Psoas muscle (tissue), 8 donors: ENCODE results near the gene DIP2C. TPM values are rescaled to one million over a fixed set of nuclear protein-coding genes. Genes with fewer than 3 reads are reported as not detected.

Experiments used
- ATAC-seq, 4 donors: fragments of 200-7000 bp; cut with Tn5 transposase; one replicate each; pipeline ENCODE4 v1.9.1; 2020; ENCODE audit warnings: moderate library complexity in 3 of 4, mild to moderate bottlenecking in 2 of 4
- DNase-seq, 2 donors: peaks; one replicate each; pipeline ENCODE4 v3.0.0-alpha.2; 2020
- H3K27ac ChIP-seq: fragments of 200-600 bp; one replicate; pipeline ENCODE4 v1.8.0; 2022
- H3K27me3 ChIP-seq, 3 donors: fragments of 200-600 bp in 1 of 3; one replicate each; pipeline versions ENCODE4 v1.6.1 to v1.8.0; 2013 to 2022; ENCODE audit warnings: low read length in 2 of 3, mild to moderate bottlenecking in 2 of 3, moderate library complexity in 1 of 3; ENCODE audit not compliant: insufficient read depth in 3 of 3
- H3K36me3 ChIP-seq, 2 donors: fragments of 200-600 bp in 1 of 2; one replicate each; pipeline versions ENCODE4 v1.6.1 to v1.8.0; 2013 to 2022; ENCODE audit warnings: low read depth in 1 of 2, mild to moderate bottlenecking in 1 of 2, moderate library complexity in 1 of 2; ENCODE audit not compliant: insufficient read depth in 1 of 2
- H3K4me1 ChIP-seq: fragments of 200-600 bp; one replicate; pipeline ENCODE4 v1.8.0; 2022
- H3K4me3 ChIP-seq: fragments of 200-600 bp; one replicate; pipeline ENCODE4 v1.8.0; 2022; ENCODE audit warnings: mild to moderate bottlenecking
- H3K9me3 ChIP-seq: fragments of 200-600 bp; one replicate; pipeline ENCODE4 v1.8.0; 2022
- WGBS, 3 donors: extraction: QIAGEN DNeasy Blood & Tissue Kit; methylation state at CpG; one replicate each; pipeline versions ENCODE4 v1.1.6 to v1.1.7; 2013; 5-methylcytosine and 5-hydroxymethylcytosine counted together
- intact Hi-C, 2 donors: fragments of 100-400 bp; cut with DNase I; formaldehyde crosslinking; loops; one replicate each; pipeline versions ENCODE4 v1.11.0 to v1.14.2; 2022
- long read RNA-seq, 2 donors: library from polyadenylated mRNA; unstranded; transcript quantifications; one replicate each; pipeline ENCODE4 v2.0.0, GENCODE V29; 2021
- polyA plus RNA-seq, 3 donors: library from polyadenylated mRNA; stranded (reverse); fragments of 200-250 nt; gene quantifications; one replicate each; pipeline ENCODE4 v1.2.3, GENCODE V29; 2013
- total RNA-seq, 4 donors: library from RNA; stranded (reverse); fragmentation: NEBNext Ultra II Directional in 2 of 4; extraction: Animal tissue kit (Norgen Biotek cat#: 25700) in 2 of 4; gene quantifications; one replicate each; pipeline versions ENCODE4 v1.2.1 to v1.2.4, GENCODE V29; 2021 to 2023
- TF ChIP-seq, protein P1 (sequence below): fragments of 200-600 bp; IDR thresholded peaks from one replicate; pipeline ENCODE4 v1.8.0; 2022; ENCODE audit warnings: antibody characterized with exemption
- donor health status: healthy with polysubstance abuse.
- donor health status: DM: no; HTN: no; CAD: no; lungs with moderate emphysema.
- donor health status: Bipolar disorder and iron deficiency.
- donor health status: healthy.
- donor health status: DM: yes; HTN: yes; CAD: no.
- donor health status: DM: no; HTN: no; CAD: no.
- donor health status: DM: no; HTN: no; CAD: no.
- donor health status: DM: yes; HTN: yes; CAD: no.

The DIP2C gene, protein sequence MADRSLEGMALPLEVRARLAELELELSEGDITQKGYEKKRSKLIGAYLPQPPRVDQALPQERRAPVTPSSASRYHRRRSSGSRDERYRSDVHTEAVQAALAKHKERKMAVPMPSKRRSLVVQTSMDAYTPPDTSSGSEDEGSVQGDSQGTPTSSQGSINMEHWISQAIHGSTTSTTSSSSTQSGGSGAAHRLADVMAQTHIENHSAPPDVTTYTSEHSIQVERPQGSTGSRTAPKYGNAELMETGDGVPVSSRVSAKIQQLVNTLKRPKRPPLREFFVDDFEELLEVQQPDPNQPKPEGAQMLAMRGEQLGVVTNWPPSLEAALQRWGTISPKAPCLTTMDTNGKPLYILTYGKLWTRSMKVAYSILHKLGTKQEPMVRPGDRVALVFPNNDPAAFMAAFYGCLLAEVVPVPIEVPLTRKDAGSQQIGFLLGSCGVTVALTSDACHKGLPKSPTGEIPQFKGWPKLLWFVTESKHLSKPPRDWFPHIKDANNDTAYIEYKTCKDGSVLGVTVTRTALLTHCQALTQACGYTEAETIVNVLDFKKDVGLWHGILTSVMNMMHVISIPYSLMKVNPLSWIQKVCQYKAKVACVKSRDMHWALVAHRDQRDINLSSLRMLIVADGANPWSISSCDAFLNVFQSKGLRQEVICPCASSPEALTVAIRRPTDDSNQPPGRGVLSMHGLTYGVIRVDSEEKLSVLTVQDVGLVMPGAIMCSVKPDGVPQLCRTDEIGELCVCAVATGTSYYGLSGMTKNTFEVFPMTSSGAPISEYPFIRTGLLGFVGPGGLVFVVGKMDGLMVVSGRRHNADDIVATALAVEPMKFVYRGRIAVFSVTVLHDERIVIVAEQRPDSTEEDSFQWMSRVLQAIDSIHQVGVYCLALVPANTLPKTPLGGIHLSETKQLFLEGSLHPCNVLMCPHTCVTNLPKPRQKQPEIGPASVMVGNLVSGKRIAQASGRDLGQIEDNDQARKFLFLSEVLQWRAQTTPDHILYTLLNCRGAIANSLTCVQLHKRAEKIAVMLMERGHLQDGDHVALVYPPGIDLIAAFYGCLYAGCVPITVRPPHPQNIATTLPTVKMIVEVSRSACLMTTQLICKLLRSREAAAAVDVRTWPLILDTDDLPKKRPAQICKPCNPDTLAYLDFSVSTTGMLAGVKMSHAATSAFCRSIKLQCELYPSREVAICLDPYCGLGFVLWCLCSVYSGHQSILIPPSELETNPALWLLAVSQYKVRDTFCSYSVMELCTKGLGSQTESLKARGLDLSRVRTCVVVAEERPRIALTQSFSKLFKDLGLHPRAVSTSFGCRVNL (N-terminal part only)
- 10 to 100 TPM; 25.0 to 32.0 (median 30.4) TPM for total RNA-seq
- 10 to 100 TPM in 2 of 3 donors, 1 to 10 TPM in 1; 7.7 to 17.1 (median 10.3) TPM for polyA plus RNA-seq
- long read RNA-seq, donor 1, partial matches to known transcripts: 7 of 8 reads
- long read RNA-seq, donor 1, other reads (novel, unspliced or antisense): 1 of 8 reads
- long read RNA-seq, donor 2, partial matches to known transcripts: 24 of 31 reads
- long read RNA-seq, donor 2, other reads (novel, unspliced or antisense): 7 of 31 reads

DNA sequence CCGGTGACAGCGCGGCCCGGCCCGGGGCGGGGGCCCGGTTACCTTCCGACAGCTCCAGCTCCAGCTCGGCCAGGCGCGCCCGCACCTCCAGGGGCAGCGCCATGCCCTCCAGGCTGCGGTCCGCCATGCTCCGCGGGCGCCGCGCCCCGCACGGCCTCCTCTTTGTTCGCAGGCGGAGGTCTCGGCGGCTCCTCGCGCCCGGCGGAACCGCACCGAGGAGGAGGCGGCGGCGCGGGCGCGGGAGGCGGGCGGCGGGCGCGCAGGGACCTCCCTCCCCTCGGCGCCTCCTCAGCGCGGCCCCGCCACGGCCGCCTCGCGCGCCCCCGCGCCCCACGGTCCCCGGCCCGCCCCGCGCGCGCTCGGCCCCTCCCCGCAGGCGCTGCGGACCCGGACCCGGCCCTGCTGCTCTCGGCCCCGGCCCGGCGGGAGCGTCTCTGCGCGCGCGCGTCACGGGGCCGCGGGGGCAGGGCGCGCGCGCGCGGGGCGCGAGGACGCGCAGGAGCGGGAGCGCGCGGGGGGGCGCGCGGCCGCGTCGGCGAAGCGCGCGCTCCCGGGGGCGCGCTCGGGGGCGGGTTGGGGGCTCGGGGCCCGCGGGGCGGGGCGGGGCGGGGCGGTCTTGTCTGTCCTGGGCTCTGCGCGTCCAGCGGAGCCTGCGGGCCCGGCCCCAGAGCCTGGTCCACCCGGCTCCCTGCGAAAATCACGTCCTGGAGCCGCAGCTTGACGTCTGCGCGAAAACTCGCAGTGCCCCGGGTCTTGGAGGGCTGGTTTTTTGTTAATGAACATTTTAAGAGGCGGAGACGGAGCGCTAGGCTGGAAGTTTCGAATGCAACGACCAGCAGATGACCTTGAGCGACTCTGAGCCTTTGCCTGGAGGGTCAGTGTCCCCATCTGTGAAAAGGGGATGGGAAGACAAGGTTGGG, at the start of gene DIP2C:
Gene DIP2C, minus strand, starts transcription at position 217 of the 920 bp plus-strand sequence. Its CDS starts 90 bp downstream, at position 127.
- ATAC-seq: peak; percentile 72 to 81 (median 79)
- peak within 1 kb of the TSS; percentile 84 for H3K27ac ChIP-seq
- no peaks in the 10 kb centered on the region for H3K36me3 ChIP-seq
- peaks cover 6% of the 10 kb centered on the region for H3K4me1 ChIP-seq
- intact Hi-C loops: loop anchor here (5.0 to 10.0 kb wide), 2 partner anchors 98 to 265 kb away; no protein-coding TSS in a partner anchor
- H3K9me3 ChIP-seq: no peaks in the 10 kb centered on the region
- no peaks in the 10 kb centered on the region for H3K27me3 ChIP-seq
- 1 to 5% (median 2%) methylated on average over 15 to 115 of the region's 137 CpGs for WGBS, 3 donors
- TF ChIP-seq, protein P1, sequence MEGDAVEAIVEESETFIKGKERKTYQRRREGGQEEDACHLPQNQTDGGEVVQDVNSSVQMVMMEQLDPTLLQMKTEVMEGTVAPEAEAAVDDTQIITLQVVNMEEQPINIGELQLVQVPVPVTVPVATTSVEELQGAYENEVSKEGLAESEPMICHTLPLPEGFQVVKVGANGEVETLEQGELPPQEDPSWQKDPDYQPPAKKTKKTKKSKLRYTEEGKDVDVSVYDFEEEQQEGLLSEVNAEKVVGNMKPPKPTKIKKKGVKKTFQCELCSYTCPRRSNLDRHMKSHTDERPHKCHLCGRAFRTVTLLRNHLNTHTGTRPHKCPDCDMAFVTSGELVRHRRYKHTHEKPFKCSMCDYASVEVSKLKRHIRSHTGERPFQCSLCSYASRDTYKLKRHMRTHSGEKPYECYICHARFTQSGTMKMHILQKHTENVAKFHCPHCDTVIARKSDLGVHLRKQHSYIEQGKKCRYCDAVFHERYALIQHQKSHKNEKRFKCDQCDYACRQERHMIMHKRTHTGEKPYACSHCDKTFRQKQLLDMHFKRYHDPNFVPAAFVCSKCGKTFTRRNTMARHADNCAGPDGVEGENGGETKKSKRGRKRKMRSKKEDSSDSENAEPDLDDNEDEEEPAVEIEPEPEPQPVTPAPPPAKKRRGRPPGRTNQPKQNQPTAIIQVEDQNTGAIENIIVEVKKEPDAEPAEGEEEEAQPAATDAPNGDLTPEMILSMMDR: no peak
- peak within 1 kb of the TSS; percentile 90 for H3K4me3 ChIP-seq
- DNase-seq: peak; percentile 84 to 88

DNA sequence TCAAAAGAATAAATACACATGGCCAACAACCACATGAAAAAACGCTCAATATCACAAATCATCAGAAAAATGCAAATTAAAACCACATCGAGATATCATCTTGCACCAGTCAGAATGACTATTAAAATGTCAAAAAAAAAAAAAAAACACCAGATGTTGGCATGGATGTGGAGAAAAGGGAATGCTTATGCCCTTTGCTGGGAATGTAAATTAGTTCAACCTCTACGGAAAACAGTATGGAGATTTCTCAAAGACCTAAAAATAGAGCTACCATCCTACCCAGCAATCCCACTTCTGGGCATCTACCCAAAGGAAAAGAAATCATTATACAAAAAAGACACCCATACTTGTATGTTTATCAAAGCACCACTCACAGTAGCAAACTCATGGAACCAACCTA, 45.0 kb upstream of the DIP2C start:
- no peak overlapping the region for H3K4me3 ChIP-seq
- WGBS, 3 donors: 52 to 59% (median 52%) methylated on average over 3 of the region's 3 CpGs
- H3K4me1 ChIP-seq: no peaks in the 10 kb centered on the region

DNA sequence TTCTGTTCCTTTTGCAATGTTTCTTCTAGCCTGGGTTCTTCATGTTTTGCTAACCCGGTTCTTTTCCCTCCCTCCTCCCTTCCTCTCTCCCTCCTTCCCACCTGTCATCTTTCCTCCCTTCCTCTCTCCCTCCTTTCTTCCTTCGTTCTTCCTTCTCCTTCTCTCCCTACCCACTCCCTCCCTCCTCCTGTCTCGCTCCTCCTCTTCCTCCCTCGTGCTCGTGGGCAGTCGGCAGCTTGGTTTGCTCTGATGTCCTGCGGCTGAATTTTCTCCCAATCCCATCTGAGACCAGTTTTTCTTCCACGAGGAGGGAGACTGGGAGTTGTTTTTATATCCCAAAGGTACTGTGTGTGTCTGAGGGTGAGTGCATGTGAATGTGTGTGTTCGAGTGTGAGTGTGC, 43.6 kb upstream of the DIP2C start:
- TF ChIP-seq, protein P1: no peak
- ATAC-seq: no peak
- no peak for DNase-seq
- no peak overlapping the region for H3K4me3 ChIP-seq
- 63 to 68% (median 67%) methylated on average over 9 of the region's 9 CpGs for WGBS, 3 donors
- intact Hi-C loops: no loop called here
- no peak overlapping the region for H3K27ac ChIP-seq
- no peaks in the 10 kb centered on the region for H3K9me3 ChIP-seq
- H3K4me1 ChIP-seq: no peaks in the 10 kb centered on the region
- H3K36me3 ChIP-seq: no peaks in the 10 kb centered on the region
- H3K27me3 ChIP-seq: peaks cover 0 to 3% (median 0%) of the 10 kb centered on the region in 3 donors

More for the DNA sequence above, 45.0 kb upstream of the DIP2C start:
- ATAC-seq: no peak
- TF ChIP-seq, protein P1: no peak
- no peak for DNase-seq
- intact Hi-C loops: no loop called here
- no peaks in the 10 kb centered on the region for H3K9me3 ChIP-seq
- no peaks in the 10 kb centered on the region for H3K36me3 ChIP-seq
- H3K27me3 ChIP-seq: peaks cover 0 to 3% (median 0%) of the 10 kb centered on the region in 3 donors
- H3K27ac ChIP-seq: no peak overlapping the region
